H9 (cell line): ENCODE measurements around the gene CNOT10. TPM values are rescaled to one million over a fixed set of nuclear protein-coding genes. Genes with fewer than 3 reads are reported as not detected.

Experiments
- DNase-seq: peaks from one replicate; pipeline ENCODE4 v3.0.0-alpha.2; 2017
- H2AFZ ChIP-seq: one replicate; pipeline ENCODE4 v1.6.1; 2013; ENCODE audit warnings: mild to moderate bottlenecking, low read length, control low read depth, moderate library complexity
- H2AK5ac ChIP-seq: 2 replicates; pipeline ENCODE4 v1.6.1; 2013; ENCODE audit warnings: low read length, control low read depth, mixed read lengths; ENCODE audit not compliant: insufficient read length
- H2BK120ac ChIP-seq: one replicate; pipeline ENCODE4 v1.6.1; 2013; ENCODE audit warnings: low read depth, mild to moderate bottlenecking, low read length, control low read depth, inconsistent platforms; ENCODE audit not compliant: poor library complexity, severe bottlenecking
- H2BK12ac ChIP-seq: 2 replicates; pipeline ENCODE4 v1.6.1; 2013; ENCODE audit warnings: low read length, control low read depth, mixed read lengths, low read depth; ENCODE audit not compliant: insufficient read length
- H2BK15ac ChIP-seq: 2 replicates; pipeline ENCODE4 v1.6.1; 2013; ENCODE audit warnings: low read depth, low read length, control low read depth
- H2BK20ac ChIP-seq: one replicate; pipeline ENCODE4 v1.6.1; 2013; ENCODE audit warnings: low read depth, mild to moderate bottlenecking, low read length, control low read depth, inconsistent platforms; ENCODE audit not compliant: poor library complexity, severe bottlenecking
- H2BK5ac ChIP-seq: 2 replicates; pipeline ENCODE4 v1.6.1; 2013; ENCODE audit warnings: low read length, control low read depth, mixed read lengths; ENCODE audit not compliant: insufficient read length
- H3K14ac ChIP-seq: 2 replicates; pipeline ENCODE4 v1.6.1; 2013; ENCODE audit warnings: low read length, control low read depth; ENCODE audit not compliant: insufficient read depth
- H3K18ac ChIP-seq: 2 replicates; pipeline ENCODE4 v1.6.1; 2013; ENCODE audit warnings: low read depth, mild to moderate bottlenecking, mixed read lengths, low read length, control low read depth; ENCODE audit not compliant: insufficient read length
- H3K23ac ChIP-seq: 2 replicates; pipeline ENCODE4 v1.6.1; 2013; ENCODE audit warnings: low read length, control low read depth, mixed read lengths, low read depth; ENCODE audit not compliant: insufficient read length
- H3K23me2 ChIP-seq: 2 replicates; pipeline ENCODE4 v1.6.1; 2013; ENCODE audit warnings: low read depth, mild to moderate bottlenecking, mixed read lengths, low read length, control low read depth; ENCODE audit not compliant: insufficient read length, poor library complexity, severe bottlenecking
- H3K27ac ChIP-seq: 2 replicates; pipeline ENCODE4 v1.5.1; 2013; ENCODE audit warnings: low read length, control low read depth, mixed read lengths, low read depth; ENCODE audit not compliant: insufficient read length
- H3K27me3 ChIP-seq: 2 replicates; pipeline ENCODE4 v1.6.1; 2013; ENCODE audit warnings: low read length, control low read depth, inconsistent platforms; ENCODE audit not compliant: insufficient read depth
- H3K4ac ChIP-seq: 2 replicates; pipeline ENCODE4 v1.6.1; 2013; ENCODE audit warnings: low read depth, mild to moderate bottlenecking, control low read depth, inconsistent platforms, low read length, moderate library complexity
- H3K4me1 ChIP-seq: 2 replicates; pipeline ENCODE4 v1.6.1; 2013; ENCODE audit warnings: low read length, control low read depth, inconsistent platforms; ENCODE audit not compliant: insufficient read depth
- H3K4me2 ChIP-seq: 2 replicates; pipeline ENCODE4 v1.6.1; 2013; ENCODE audit warnings: low read length, control low read depth, mixed read lengths; ENCODE audit not compliant: insufficient read length, insufficient read depth
- H3K56ac ChIP-seq: 2 replicates; pipeline ENCODE4 v1.6.1; 2013; ENCODE audit warnings: low read depth, mild to moderate bottlenecking, mixed read lengths, low read length, control low read depth; ENCODE audit not compliant: insufficient read length
- H3K79me1 ChIP-seq: 2 replicates; pipeline ENCODE4 v1.6.1; 2013; ENCODE audit warnings: low read depth, mild to moderate bottlenecking, moderate library complexity, low read length, control low read depth, inconsistent platforms; ENCODE audit not compliant: insufficient read depth, poor library complexity, severe bottlenecking
- H3K79me2 ChIP-seq: 2 replicates; pipeline ENCODE4 v1.6.1; 2013; ENCODE audit warnings: low read length, control low read depth, inconsistent platforms; ENCODE audit not compliant: insufficient read depth
- H3K9ac ChIP-seq: 2 replicates; pipeline ENCODE4 v1.6.1; 2013; ENCODE audit warnings: low read length, control low read depth, mixed read lengths; ENCODE audit not compliant: insufficient read length; ENCODE audit errors: extremely low read depth
- H3K9me3 ChIP-seq: one replicate; pipeline ENCODE4 v1.6.1; 2013; ENCODE audit warnings: low read depth, low read length, inconsistent platforms; ENCODE audit not compliant: control insufficient read depth
- H3T11ph ChIP-seq: one replicate; pipeline ENCODE4 v1.6.1; 2013; ENCODE audit warnings: mild to moderate bottlenecking, low read length, control low read depth, inconsistent platforms
- H4K20me1 ChIP-seq: one replicate; pipeline ENCODE4 v1.6.1; 2013; ENCODE audit not compliant: control insufficient read depth, insufficient read length, insufficient read depth
- H4K5ac ChIP-seq: 2 replicates; pipeline ENCODE4 v1.6.1; 2013; ENCODE audit warnings: low read depth, mild to moderate bottlenecking, mixed read lengths, low read length, control low read depth; ENCODE audit not compliant: insufficient read length
- H4K8ac ChIP-seq: replicated peaks from 2 replicates; pipeline ENCODE4 v1.6.1; 2013; ENCODE audit warnings: low read length, control low read depth, mixed read lengths, low read depth; ENCODE audit not compliant: insufficient read length
- H4K91ac ChIP-seq: 2 replicates; pipeline ENCODE4 v1.6.1; 2013; ENCODE audit warnings: low read depth, mild to moderate bottlenecking, moderate library complexity, mixed read lengths, low read length, control low read depth; ENCODE audit not compliant: insufficient read length
- H3K27ac Mint-ChIP-seq, 3 experiments: 2 replicates in 2 of 3; 3 replicates in 1 of 3; pipeline ENCODE4 v1.8.0; 2020 to 2021; ENCODE audit warnings: mixed read lengths in 3 of 3, mild to moderate bottlenecking in 1 of 3, moderate library complexity in 1 of 3
- H3K27me3 Mint-ChIP-seq: 2 replicates; pipeline ENCODE4 v1.8.0; 2021; ENCODE audit warnings: low read depth, mild to moderate bottlenecking, moderate library complexity, mixed read lengths
- H3K36me3 Mint-ChIP-seq, 3 experiments: 2 replicates in 2 of 3; 3 replicates in 1 of 3; pipeline ENCODE4 v1.8.0; 2020 to 2021; ENCODE audit warnings: low read depth in 3 of 3, mixed read lengths in 3 of 3; ENCODE audit not compliant: insufficient read depth in 1 of 3
- H3K4me1 Mint-ChIP-seq, 2 experiments: 2 replicates each; pipeline ENCODE4 v1.8.0; 2020; ENCODE audit warnings: mixed read lengths in 2 of 2
- H3K4me3 Mint-ChIP-seq, 2 experiments: 2 replicates in 1 of 2; 3 replicates in 1 of 2; pipeline ENCODE4 v1.8.0; 2020 to 2021; ENCODE audit warnings: mild to moderate bottlenecking in 2 of 2, mixed read lengths in 2 of 2, moderate library complexity in 1 of 2
- H3K9me3 Mint-ChIP-seq, 2 experiments: 2 replicates in 1 of 2; 3 replicates in 1 of 2; pipeline ENCODE4 v1.8.0; 2020; ENCODE audit warnings: mild to moderate bottlenecking in 2 of 2, mixed read lengths in 2 of 2, moderate library complexity in 1 of 2
- CTCF ChIP-seq: fragments of 200-600 bp; sonication (generic); conservative IDR thresholded peaks from 3 replicates; pipeline ENCODE4 v1.8.0; 2021; ENCODE audit warnings: antibody characterized with exemption, mild to moderate bottlenecking
- WGBS: extraction: QIAGEN DNeasy Blood & Tissue Kit; methylation state at CpG from one replicate; pipeline ENCODE4 v1.1.7; 2013; ENCODE audit warnings: missing lambda C conversion rate, low lambda C conversion rate, mixed read lengths; ENCODE audit not compliant: insufficient read length; ENCODE audit errors: extremely low coverage; 5-methylcytosine and 5-hydroxymethylcytosine counted together
- total RNA-seq: library from RNA; stranded (reverse); gene quantifications from 2 replicates; pipeline ENCODE4 v1.2.1, GENCODE V29; 2021

CNOT10 gene
- total RNA-seq, 1 experiment from 2014 or later = 55.4 TPM

- Mint-ChIP-seq H3K27me3 (peaks cover 3% of the 10 kb centered on the region; the same call in 1 of the 2 replicates), H3K4me1 (peaks cover 37 to 41% of the 10 kb centered on the region in 2 experiments), H3K36me3 (peaks cover 34 to 39% (median 35%) of the 10 kb centered on the region in 3 experiments), H3K4me3 (peak overlapping the region; percentile 96 to 98), H3K9me3 (peaks cover 10 to 17% of the 10 kb centered on the region in 2 experiments; a peak in 4 of 5 replicates), H3K27ac (peak overlapping the region; percentile 97 to 100 (median 100))
- DNase-seq = no peak
- H4K5ac ChIP-seq = no peak overlapping the region
- no peaks in the 10 kb centered on the region for H3K79me1 ChIP-seq
- H3K79me2 ChIP-seq = peaks cover 48% of the 10 kb centered on the region
- peak overlapping the region; percentile 44 for H2BK5ac ChIP-seq
- H2BK120ac ChIP-seq = no peak overlapping the region
- no peak overlapping the region for H3K23ac ChIP-seq
- no peak overlapping the region for H3K56ac ChIP-seq
- H3K18ac ChIP-seq = peak overlapping the region; percentile 61
- no peak overlapping the region for H3T11ph ChIP-seq
- TF ChIP-seq CTCF = no peak
- peaks cover 9% of the 10 kb centered on the region; the same call in 1 of the 2 replicates for H3K4me1 ChIP-seq
- H2BK12ac ChIP-seq = no peak overlapping the region
- H3K27ac ChIP-seq = peak overlapping the region; percentile 76
- no peaks in the 10 kb centered on the region for H3K27me3 ChIP-seq
- no CpG with 5 or more reads among the region's 21 CpGs for WGBS
- peak overlapping the region; percentile 45 for H3K14ac ChIP-seq
- peak overlapping the region; percentile 3 for H2AK5ac ChIP-seq
- H4K91ac ChIP-seq = no peak overlapping the region
- H2AFZ ChIP-seq = no peak overlapping the region
- peak overlapping the region; percentile 66 for H3K9ac ChIP-seq
- H2BK20ac ChIP-seq = no peak overlapping the region
- no peaks in the 10 kb centered on the region for H4K20me1 ChIP-seq
- H3K4ac ChIP-seq = no peak overlapping the region
- H3K9me3 ChIP-seq = no peaks in the 10 kb centered on the region
- peaks cover 13% of the 10 kb centered on the region for H3K23me2 ChIP-seq
- no peak overlapping the region for H2BK15ac ChIP-seq
- H4K8ac ChIP-seq = no peak overlapping the region
- peak overlapping the region; percentile 94 for H3K4me2 ChIP-seq
These were observed 131.0 kb downstream of the CNOT10 start for GRCh38 chr3:32815841-32816438.
